Measurements from ENCODE around the gene APOL3. TPM values are rescaled to one million over a fixed set of nuclear protein-coding genes. Genes with fewer than 3 reads are reported as not detected.
"Not testable (repeated sequence)": the region's sequence is repeated elsewhere in the genome, so short reads cannot be mapped to it uniquely, and the experiment has no call there.

The APOL3 gene
- total RNA-seq, 1 donor, result 17.4 TPM

GRCh38 chr22:36153501-36154422, 6.8 kb downstream of the APOL3 start:
- no peak for TF ChIP-seq CTCF (IDR thresholded peaks at IDR 0.05; ENCODE audit: insufficient read depth, low read length)
- no peak for DNase-seq (ENCODE audit: low read depth)
- H3K4me3 ChIP-seq (ENCODE audit: low read depth, low read length), result no peak overlapping the region

DNA sequence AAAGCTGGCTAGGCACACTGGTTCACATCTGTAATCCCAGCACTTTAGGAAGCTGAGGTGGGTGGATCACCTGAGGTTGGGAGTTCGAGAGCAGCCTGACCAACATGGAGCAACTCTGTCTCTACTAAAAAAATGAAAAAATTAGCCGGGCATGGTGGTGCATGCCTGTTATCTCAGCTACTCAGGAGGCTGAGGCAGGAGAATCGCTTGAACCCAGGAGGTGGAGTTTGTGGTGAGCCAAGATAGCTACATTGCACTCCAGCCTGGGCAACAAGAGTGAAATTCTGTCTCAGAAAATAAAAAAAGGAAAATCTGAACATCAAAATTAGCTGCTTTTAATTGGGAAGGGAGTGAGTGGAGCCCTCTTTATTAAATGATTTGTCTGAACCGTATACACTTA, 7.7 kb downstream of the APOL3 start:
- DNase-seq (ENCODE audit: low read depth); H3K4me3 ChIP-seq (ENCODE audit: low read depth, low read length): not testable (repeated sequence)

- no peak for DNase-seq (ENCODE audit: low read depth)
- TF ChIP-seq CTCF (IDR thresholded peaks at IDR 0.05; ENCODE audit: insufficient read depth, low read length), result no peak
- H3K4me3 ChIP-seq (ENCODE audit: low read depth, low read length), result no peak overlapping the region
These were observed 8.5 kb downstream of the APOL3 start for GRCh38 chr22:36152088-36152487.

DNA sequence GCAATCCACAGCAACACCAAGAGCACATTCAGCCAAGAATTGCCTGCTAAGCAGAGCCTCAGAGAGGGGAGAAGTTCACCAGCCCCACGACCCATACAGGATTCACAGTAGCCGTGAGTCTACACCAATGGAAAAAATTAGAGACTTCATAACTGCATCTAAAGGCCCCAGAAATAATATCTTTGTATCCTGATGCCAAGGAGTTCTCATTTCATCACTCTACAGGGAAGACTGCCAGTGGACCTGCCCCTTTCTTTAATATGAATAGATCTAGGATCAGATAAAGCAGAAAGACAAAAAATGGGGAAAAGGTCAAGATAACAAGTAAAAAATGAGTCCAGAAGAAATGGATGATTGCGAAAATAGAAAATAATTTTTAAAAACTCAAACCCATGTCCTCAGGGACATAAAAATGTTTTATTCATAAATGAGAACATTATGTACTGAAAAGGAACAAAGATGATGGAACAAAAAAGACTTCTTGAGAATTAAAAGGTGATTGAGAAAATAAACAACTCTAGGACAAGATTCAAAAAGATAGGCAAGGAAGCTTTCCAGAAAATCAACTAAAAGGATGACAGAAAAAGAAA, 9.5 kb downstream of the APOL3 start:
- peak; percentile 77 for DNase-seq (ENCODE audit: low read depth)
- no peak overlapping the region for H3K4me3 ChIP-seq (ENCODE audit: low read depth, low read length)
- TF ChIP-seq CTCF (IDR thresholded peaks at IDR 0.05; ENCODE audit: insufficient read depth, low read length), result no peak

GRCh38 chr22:36149441-36149840, 11.1 kb downstream of the APOL3 start:
- DNase-seq (ENCODE audit: low read depth), result peak; percentile 70
- TF ChIP-seq CTCF (IDR thresholded peaks at IDR 0.05; ENCODE audit: insufficient read depth, low read length), result no peak
- H3K4me3 ChIP-seq (ENCODE audit: low read depth, low read length), result no peak overlapping the region

DNA sequence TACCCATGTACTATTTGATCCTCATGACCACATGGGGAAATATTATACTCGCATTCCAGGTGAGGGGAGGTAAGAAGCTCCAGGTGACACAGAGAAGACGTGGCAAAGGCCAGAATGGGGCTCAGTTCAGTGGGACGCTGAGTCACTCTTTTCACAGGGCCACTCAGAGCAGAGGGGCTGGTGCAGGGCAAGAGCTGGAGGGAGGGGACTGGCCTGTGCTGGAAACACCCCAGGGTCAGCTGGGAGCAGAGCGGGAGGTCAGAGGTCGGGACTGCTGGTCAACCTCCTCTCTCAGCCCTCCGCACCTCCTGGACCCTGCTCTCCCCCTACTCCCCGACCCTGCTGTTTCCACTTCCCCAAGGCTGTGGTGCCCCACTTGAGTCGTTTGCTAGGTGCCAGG, 12.1 kb downstream of the APOL3 start:
- TF ChIP-seq CTCF (IDR thresholded peaks at IDR 0.05; ENCODE audit: insufficient read depth, low read length), result no peak
- no peak overlapping the region for H3K4me3 ChIP-seq (ENCODE audit: low read depth, low read length)
- DNase-seq (ENCODE audit: low read depth), result no peak

DNA sequence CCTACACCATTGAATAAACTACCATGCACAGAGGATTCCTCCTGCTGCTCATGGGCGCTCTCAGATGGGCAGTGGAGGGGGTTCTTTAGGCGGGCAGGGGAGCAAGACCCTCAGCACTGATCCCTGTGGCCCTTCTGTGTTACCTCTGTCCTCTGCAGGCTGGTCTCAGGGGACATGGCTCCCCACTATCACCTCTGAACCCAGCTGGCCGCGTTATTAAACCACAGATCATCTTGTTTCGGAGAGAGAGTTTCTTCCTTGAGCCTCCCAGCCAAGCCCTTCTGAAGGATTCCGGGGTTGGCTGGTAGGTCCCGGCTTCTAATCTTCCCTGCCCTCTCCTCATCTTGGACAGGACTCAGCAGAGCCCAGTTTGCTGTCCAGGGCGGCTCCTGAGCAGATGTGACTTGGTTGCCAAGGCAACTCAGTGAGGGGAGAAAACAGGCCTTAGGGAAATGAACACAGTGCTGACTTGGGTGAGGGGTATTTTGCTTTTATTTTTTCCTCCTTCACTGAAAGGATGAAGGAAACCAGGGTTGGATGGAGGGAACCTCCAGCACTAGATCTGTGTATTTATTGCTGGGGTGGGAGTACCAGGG, 13.3 kb downstream of the APOL3 start:
- TF ChIP-seq CTCF (IDR thresholded peaks at IDR 0.05; ENCODE audit: insufficient read depth, low read length), result no peak
- no peak for DNase-seq (ENCODE audit: low read depth)
- H3K4me3 ChIP-seq (ENCODE audit: low read depth, low read length), result no peak overlapping the region
